NCI-H2029 treated with DMSO at 0.1 percent for 48 hours (cell line): ENCODE measurements around the gene ZKSCAN7.
A peak's percentile ranks its signal among the peaks of the same experiment; 100 is the strongest.
"Not testable (repeated sequence)": the region's sequence is repeated elsewhere in the genome, so short reads cannot be mapped to it uniquely, and the experiment has no call there.

Experiments used
- DNase-seq: peaks from one replicate; lab custom pipeline; 2025; lab: John Stamatoyannopoulos, UW

ZKSCAN7 gene

GRCh38 chr3:44577354-44577952 lies 22.5 kb downstream of the ZKSCAN7 start:
- not testable (repeated sequence) for DNase-seq

GRCh38 chr3:44578316-44578715 lies 23.3 kb downstream of the ZKSCAN7 start:
- DNase-seq, result not testable (repeated sequence)

GRCh38 chr3:44578924-44579515 lies 24.0 kb downstream of the ZKSCAN7 start:
- not testable (repeated sequence) for DNase-seq

- not testable (repeated sequence) for DNase-seq
Observed at GRCh38 chr3:44579749-44580148, 24.8 kb downstream of the ZKSCAN7 start.

- not testable (repeated sequence) for DNase-seq
Observed at GRCh38 chr3:44580971-44581370, 26.0 kb downstream of the ZKSCAN7 start.

- DNase-seq, result peak; percentile 28
Observed at GRCh38 chr3:44584646-44585501, 29.9 kb downstream of the ZKSCAN7 start, which contains the start of gene ZNF660. ZNF660 (plus strand) TSS chr3:44584964; CDS start chr3:44594194, 9,230 bp downstream.

- DNase-seq, result no peak
Observed at GRCh38 chr3:44596621-44597020, 41.6 kb downstream of the ZKSCAN7 start.

- DNase-seq, result no peak
Observed at GRCh38 chr3:44601749-44602148, 46.8 kb downstream of the ZKSCAN7 start.

- DNase-seq, result no peak
Observed at GRCh38 chr3:44612678-44613077, 57.7 kb downstream of the ZKSCAN7 start.
